Smooth muscle cell (in vitro differentiated cells): ENCODE data around the gene INAFM2. TPM values are rescaled to one million over a fixed set of nuclear protein-coding genes. Genes with fewer than 3 reads are reported as not detected.
A peak's percentile ranks its signal among the peaks of the same experiment; 100 is the strongest.

Experiments
- DNase-seq: peaks from one replicate; lab custom pipeline; 2025; ENCODE audit not compliant: unreplicated experiment; lab: John Stamatoyannopoulos, UW
- H2AFZ ChIP-seq: fragments of 200-600 bp; sonication (generic); 2 replicates; pipeline ENCODE4 v1.6.0; 2016; ENCODE audit warnings: antibody characterized with exemption, low read depth, mild to moderate bottlenecking
- H3F3A ChIP-seq: fragments of 200-600 bp; sonication (generic); 2 replicates; pipeline ENCODE4 v1.6.0; 2017; ENCODE audit warnings: antibody characterized with exemption, low read depth
- H3K27ac ChIP-seq: fragments of 200-600 bp; sonication (generic); 2 replicates; pipeline ENCODE4 v1.5.1; 2016; ENCODE audit warnings: low read depth, mild to moderate bottlenecking
- H3K27me3 ChIP-seq: fragments of 200-600 bp; sonication (generic); 2 replicates; pipeline ENCODE4 v1.6.1; 2016; ENCODE audit warnings: low read depth, mild to moderate bottlenecking
- H3K36me3 ChIP-seq: fragments of 200-600 bp; sonication (generic); 2 replicates; pipeline ENCODE4 v1.5.1; 2016; ENCODE audit warnings: low read depth
- H3K4me1 ChIP-seq: fragments of 200-600 bp; sonication (generic); 2 replicates; pipeline ENCODE4 v1.5.1; 2016; ENCODE audit warnings: low read depth
- H3K4me2 ChIP-seq: fragments of 200-600 bp; sonication (generic); 2 replicates; pipeline ENCODE4 v1.6.0; 2016; ENCODE audit warnings: mild to moderate bottlenecking
- H3K4me3 ChIP-seq: fragments of 200-600 bp; sonication (generic); 2 replicates; pipeline ENCODE4 v1.5.1; 2016; ENCODE audit warnings: mild to moderate bottlenecking
- H3K79me2 ChIP-seq: fragments of 200-600 bp; sonication (generic); 2 replicates; pipeline ENCODE4 v1.6.0; 2016; ENCODE audit warnings: low read depth, mild to moderate bottlenecking
- H3K9ac ChIP-seq: fragments of 200-600 bp; sonication (generic); 2 replicates; pipeline ENCODE4 v1.6.0; 2016; ENCODE audit warnings: low read depth
- H3K9me3 ChIP-seq: fragments of 200-600 bp; sonication (generic); replicated peaks from 2 replicates; pipeline ENCODE4 v1.5.1; 2016; ENCODE audit warnings: low read depth
- H4K20me1 ChIP-seq: fragments of 200-600 bp; sonication (generic); 2 replicates; pipeline ENCODE4 v1.6.0; 2016; ENCODE audit warnings: low read depth
- CTCF ChIP-seq: fragments of 200-600 bp; sonication (generic); IDR thresholded peaks from 2 replicates; pipeline ENCODE4 v1.5.1; 2017; ENCODE audit warnings: borderline replicate concordance, mild to moderate bottlenecking, antibody characterized with exemption; ENCODE audit not compliant: insufficient read depth, poor library complexity, severe bottlenecking
- WGBS: methylation state at CpG from one replicate; pipeline ENCODE4 v1.1.7; 2016; ENCODE audit warnings: low lambda C conversion rate; 5-methylcytosine and 5-hydroxymethylcytosine counted together
- polyA plus RNA-seq: library from polyadenylated mRNA; unstranded; fragments of >200 nt; fragmentation: Nextera tagmentation; extraction: Ambion mirVana; gene quantifications from 2 replicates; pipeline ENCODE4 v1.2.1, GENCODE V29; 2016
- total RNA-seq: library from RNA; depleted of rRNA; stranded (reverse); fragments of >200 nt; gene quantifications from 2 replicates; pipeline ENCODE4 v1.2.3, GENCODE V29; 2014

Gene INAFM2
- total and polyA plus RNA-seq, 2 experiments from 2014 or later, result 23.9 to 28.1 TPM

GRCh38 chr15:40283615-40284300 lies 39.7 kb upstream of the INAFM2 start:
- no peak overlapping the region for H3K4me2 ChIP-seq
- DNase-seq, result no peak
- no peaks in the 10 kb centered on the region for H3K79me2 ChIP-seq
- H3K9me3 ChIP-seq, result no peaks in the 10 kb centered on the region
- peaks cover 18% of the 10 kb centered on the region for H3F3A ChIP-seq
- H3K27ac ChIP-seq, result no peak overlapping the region
- no peak overlapping the region for H3K9ac ChIP-seq
- no peak overlapping the region for H2AFZ ChIP-seq
- H3K4me3 ChIP-seq, result no peak overlapping the region
- peaks cover 55% of the 10 kb centered on the region for H3K27me3 ChIP-seq
- no peaks in the 10 kb centered on the region for H3K36me3 ChIP-seq
- WGBS, result 27% methylated on average over 31 of the region's 33 CpGs
- H4K20me1 ChIP-seq, result no peaks in the 10 kb centered on the region
- no peak for TF ChIP-seq CTCF
- H3K4me1 ChIP-seq, result peaks cover 30% of the 10 kb centered on the region

- Histone ChIP-seq H3F3A (peaks cover 18% of the 10 kb centered on the region), H3K4me2 (peak overlapping the region; percentile 67), H3K4me1 (peaks cover 30% of the 10 kb centered on the region), H3K9me3 (no peaks in the 10 kb centered on the region), H3K27me3 (peaks cover 54% of the 10 kb centered on the region), H3K27ac (no peak overlapping the region), H3K9ac (no peak overlapping the region), H3K4me3 (no peak overlapping the region), H2AFZ (no peak overlapping the region), H3K79me2 (no peaks in the 10 kb centered on the region), H3K36me3 (no peaks in the 10 kb centered on the region), H4K20me1 (no peaks in the 10 kb centered on the region)
- no peak for TF ChIP-seq CTCF
- peak; percentile 27 for DNase-seq
- WGBS, result 17% methylated on average over 4 of the region's 4 CpGs
Observed at GRCh38 chr15:40285151-40285550, 38.3 kb upstream of the INAFM2 start.

- no peak overlapping the region for H3K9ac ChIP-seq
- no peaks in the 10 kb centered on the region for H3K36me3 ChIP-seq
- H3K4me1 ChIP-seq, result peaks cover 30% of the 10 kb centered on the region
- no peak overlapping the region for H2AFZ ChIP-seq
- H3K4me3 ChIP-seq, result no peak overlapping the region
- H3F3A ChIP-seq, result peaks cover 18% of the 10 kb centered on the region
- no peaks in the 10 kb centered on the region for H4K20me1 ChIP-seq
- peaks cover 54% of the 10 kb centered on the region for H3K27me3 ChIP-seq
- no peak for TF ChIP-seq CTCF
- no peak overlapping the region for H3K27ac ChIP-seq
- no peaks in the 10 kb centered on the region for H3K79me2 ChIP-seq
- DNase-seq, result no peak
- WGBS, result 3% methylated on average over 1 of the region's 1 CpG
- no peaks in the 10 kb centered on the region for H3K9me3 ChIP-seq
- H3K4me2 ChIP-seq, result peak overlapping the region; percentile 67
Observed at GRCh38 chr15:40285554-40286011, 37.9 kb upstream of the INAFM2 start.

- H3K9ac ChIP-seq, result no peak overlapping the region
Observed at GRCh38 chr15:40286061-40286532, 37.4 kb upstream of the INAFM2 start.

More at GRCh38 chr15:40286061-40286532, 37.4 kb upstream of the INAFM2 start:
- no peak overlapping the region for H3K4me3 ChIP-seq
- H2AFZ ChIP-seq, result no peak overlapping the region
- peaks cover 54% of the 10 kb centered on the region for H3K27me3 ChIP-seq
- DNase-seq, result no peak
- H3K36me3 ChIP-seq, result no peaks in the 10 kb centered on the region
- H3K9me3 ChIP-seq, result no peaks in the 10 kb centered on the region
- H3K4me1 ChIP-seq, result peaks cover 32% of the 10 kb centered on the region
- peaks cover 18% of the 10 kb centered on the region for H3F3A ChIP-seq
- H4K20me1 ChIP-seq, result no peaks in the 10 kb centered on the region
- TF ChIP-seq CTCF, result no peak
- 21% methylated on average over 7 of the region's 7 CpGs for WGBS
- H3K27ac ChIP-seq, result no peak overlapping the region
- peak overlapping the region; percentile 67 for H3K4me2 ChIP-seq
- no peaks in the 10 kb centered on the region for H3K79me2 ChIP-seq
